Activated CD4-positive, alpha-beta memory T cell treated with anti-CD3 and anti-CD28 coated beads, Interleukin-2, amount 10 ng/mL, durations not matched to agents 7 days and 5 days (primary cell): Measurements from ENCODE around the gene DUSP10. TPM values are rescaled to one million over a fixed set of nuclear protein-coding genes. Genes with fewer than 3 reads are reported as not detected.

Experiments used
- CTCF ChIA-PET: fragments of 350-600 bp; sonication (Branson Sonifier 250); formaldehyde crosslinking; loops from one replicate; lab custom pipeline; 2021; ENCODE audit warnings: antibody characterized with exemption, inconsistent platforms; lab: Charles Lee
- POLR2A ChIA-PET: fragments of 350-600 bp; sonication (Branson Sonifier 250); formaldehyde crosslinking; loops from one replicate; lab custom pipeline; 2021; ENCODE audit warnings: antibody characterized with exemption; lab: Charles Lee
- DNase-seq: peaks from one replicate; pipeline ENCODE4 v3.0.0-alpha.2; 2020
- H3K27ac Mint-ChIP-seq: one replicate; pipeline ENCODE4 v1.8.0; 2021; ENCODE audit warnings: mild to moderate bottlenecking, mixed read lengths
- H3K27me3 Mint-ChIP-seq: one replicate; pipeline ENCODE4 v1.8.0; 2021; ENCODE audit warnings: mixed read lengths
- H3K36me3 Mint-ChIP-seq: one replicate; pipeline ENCODE4 v1.8.0; 2021; ENCODE audit warnings: low read depth, mixed read lengths
- H3K4me1 Mint-ChIP-seq: one replicate; pipeline ENCODE4 v1.8.0; 2021; ENCODE audit warnings: mixed read lengths
- H3K4me3 Mint-ChIP-seq: one replicate; pipeline ENCODE4 v1.8.0; 2021; ENCODE audit warnings: mild to moderate bottlenecking, mixed read lengths
- H3K9me3 Mint-ChIP-seq: one replicate; pipeline ENCODE4 v1.8.0; 2021; ENCODE audit warnings: mixed read lengths
- total RNA-seq, 2 experiments: library from RNA; stranded (reverse); gene quantifications; one replicate each; pipeline ENCODE4 v1.2.3, GENCODE V29; 2021

DUSP10 gene
- total RNA-seq, 2 experiments from 2014 or later = 18.8 to 20.5 TPM

- no peak for DNase-seq
- H3K27ac Mint-ChIP-seq = no peak overlapping the region
- no peaks in the 10 kb centered on the region for H3K9me3 Mint-ChIP-seq
- peaks cover 24% of the 10 kb centered on the region for H3K4me1 Mint-ChIP-seq
- no peak overlapping the region for H3K4me3 Mint-ChIP-seq
- CTCF ChIA-PET = no interaction called here
- POLR2A ChIA-PET = no interaction called here
- H3K36me3 Mint-ChIP-seq = peaks cover 30% of the 10 kb centered on the region
- no peaks in the 10 kb centered on the region for H3K27me3 Mint-ChIP-seq
Measured at GRCh38 chr1:221696027-221696426, 45.9 kb downstream of the DUSP10 start.

DNA sequence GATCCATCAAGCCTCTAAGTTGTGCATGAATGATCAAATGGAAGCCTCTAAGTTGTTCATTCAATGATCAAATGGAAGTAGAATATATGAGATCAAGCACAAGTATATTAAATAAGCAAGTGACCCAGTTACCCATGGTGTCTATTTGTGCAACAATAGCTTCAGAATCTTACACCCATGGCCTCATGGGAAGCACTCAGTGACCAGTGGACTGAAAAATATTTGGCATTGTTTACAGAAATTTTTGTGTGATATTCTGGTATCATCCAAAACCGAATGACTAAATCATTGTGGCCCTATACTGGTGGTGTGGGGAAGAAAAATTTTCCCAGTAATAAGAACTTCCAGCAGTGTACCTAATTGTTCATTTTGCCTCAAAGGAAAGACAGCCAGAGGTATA is 46.6 kb downstream of the DUSP10 start:
- peaks cover 3% of the 10 kb centered on the region for H3K9me3 Mint-ChIP-seq
- CTCF ChIA-PET = no interaction called here
- no peaks in the 10 kb centered on the region for H3K27me3 Mint-ChIP-seq
- peaks cover 34% of the 10 kb centered on the region for H3K36me3 Mint-ChIP-seq
- no peak overlapping the region for H3K27ac Mint-ChIP-seq
- DNase-seq = no peak
- peaks cover 31% of the 10 kb centered on the region for H3K4me1 Mint-ChIP-seq
- H3K4me3 Mint-ChIP-seq = no peak overlapping the region
- POLR2A ChIA-PET = no interaction called here

DNA sequence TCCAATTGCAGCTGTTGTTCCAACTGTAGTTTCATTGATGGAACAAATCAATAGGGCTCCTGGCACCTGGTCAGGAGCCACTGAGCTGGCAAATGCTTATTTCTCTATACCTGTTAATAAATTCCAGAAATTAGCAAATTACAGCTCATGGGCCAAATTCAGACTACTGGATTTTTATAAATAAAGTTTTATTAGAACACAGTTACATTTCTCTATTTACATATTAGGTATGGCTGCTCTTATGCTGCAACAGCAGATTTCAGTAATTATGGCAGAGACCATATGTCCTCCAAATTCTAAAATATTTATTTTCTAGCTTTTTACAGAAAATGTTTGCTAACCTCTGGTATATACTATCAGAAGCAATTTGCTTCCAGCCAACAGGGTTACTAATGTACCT is 47.8 kb downstream of the DUSP10 start:
- Mint-ChIP-seq H3K27ac (no peak overlapping the region), H3K4me1 (peaks cover 40% of the 10 kb centered on the region), H3K36me3 (peaks cover 29% of the 10 kb centered on the region), H3K4me3 (no peak overlapping the region), H3K9me3 (peaks cover 3% of the 10 kb centered on the region), H3K27me3 (no peaks in the 10 kb centered on the region)
- ChIA-PET CTCF (no interaction called here), POLR2A (no interaction called here)
- no peak for DNase-seq

DNA sequence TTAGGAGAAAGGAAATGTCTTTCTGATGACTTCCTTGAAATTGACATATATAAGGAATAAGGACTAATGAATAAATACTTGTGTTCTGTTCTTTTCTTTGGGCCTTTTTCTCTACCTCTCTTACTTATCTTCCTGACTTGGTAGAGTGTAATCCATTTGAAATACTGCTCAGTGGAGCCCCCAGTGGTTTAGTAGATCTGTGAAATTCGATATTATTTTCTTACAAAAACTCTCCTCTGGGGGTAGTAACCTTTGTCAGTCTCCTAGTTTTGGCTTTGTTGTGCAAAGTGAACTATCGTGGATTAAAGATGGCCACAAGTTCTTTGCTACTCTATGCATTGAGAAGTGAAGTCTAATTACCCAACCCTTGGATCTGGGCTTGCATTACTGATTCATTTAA is 48.8 kb downstream of the DUSP10 start:
- no peak for DNase-seq
- H3K36me3 Mint-ChIP-seq = peaks cover 18% of the 10 kb centered on the region
- no peak overlapping the region for H3K27ac Mint-ChIP-seq
- H3K27me3 Mint-ChIP-seq = no peaks in the 10 kb centered on the region
- CTCF ChIA-PET = interaction anchor here (1.4 kb wide), 1 partner anchor 15 kb away, joined by 3 read pairs; no protein-coding TSS in a partner anchor
- POLR2A ChIA-PET = interaction anchor here (1.0 kb wide), 1 partner anchor 49 kb away, joined by 3 read pairs; the partner anchor contains the start of gene DUSP10
- no peak overlapping the region for H3K4me3 Mint-ChIP-seq
- H3K9me3 Mint-ChIP-seq = peaks cover 3% of the 10 kb centered on the region
- peaks cover 41% of the 10 kb centered on the region for H3K4me1 Mint-ChIP-seq

GRCh38 chr1:221692643-221693042 is 49.2 kb downstream of the DUSP10 start:
- peaks cover 3% of the 10 kb centered on the region for H3K9me3 Mint-ChIP-seq
- H3K36me3 Mint-ChIP-seq = peaks cover 14% of the 10 kb centered on the region
- H3K27me3 Mint-ChIP-seq = no peaks in the 10 kb centered on the region
- DNase-seq = no peak
- CTCF ChIA-PET = interaction anchor here (1.4 kb wide), 1 partner anchor 16 kb away, joined by 3 read pairs; no protein-coding TSS in a partner anchor
- H3K4me1 Mint-ChIP-seq = peaks cover 42% of the 10 kb centered on the region
- no peak overlapping the region for H3K4me3 Mint-ChIP-seq
- POLR2A ChIA-PET = interaction anchor here (0.8 to 1.0 kb wide), 3 partner anchors 13 to 49 kb away, joined by 3 to 4 read pairs (median 3); partner anchors contain the start of gene DUSP10
- H3K27ac Mint-ChIP-seq = no peak overlapping the region

GRCh38 chr1:221691261-221691660 is 50.6 kb downstream of the DUSP10 start:
- POLR2A ChIA-PET = interaction anchor here (1.0 to 4.8 kb wide), 3 partner anchors 16 to 51 kb away, joined by 3 to 33 read pairs (median 3); partner anchors contain the start of gene DUSP10
- DNase-seq = no peak
- CTCF ChIA-PET = interaction anchor here (0.7 to 1.3 kb wide), 4 partner anchors 16 to 243 kb away, joined by 3 read pairs; partner anchors contain the start of gene DUSP10
- H3K9me3 Mint-ChIP-seq = peaks cover 3% of the 10 kb centered on the region
- H3K27ac Mint-ChIP-seq = no peak overlapping the region
- H3K27me3 Mint-ChIP-seq = no peaks in the 10 kb centered on the region
- H3K36me3 Mint-ChIP-seq = peaks cover 6% of the 10 kb centered on the region
- H3K4me3 Mint-ChIP-seq = no peak overlapping the region
- peaks cover 42% of the 10 kb centered on the region for H3K4me1 Mint-ChIP-seq

DNA sequence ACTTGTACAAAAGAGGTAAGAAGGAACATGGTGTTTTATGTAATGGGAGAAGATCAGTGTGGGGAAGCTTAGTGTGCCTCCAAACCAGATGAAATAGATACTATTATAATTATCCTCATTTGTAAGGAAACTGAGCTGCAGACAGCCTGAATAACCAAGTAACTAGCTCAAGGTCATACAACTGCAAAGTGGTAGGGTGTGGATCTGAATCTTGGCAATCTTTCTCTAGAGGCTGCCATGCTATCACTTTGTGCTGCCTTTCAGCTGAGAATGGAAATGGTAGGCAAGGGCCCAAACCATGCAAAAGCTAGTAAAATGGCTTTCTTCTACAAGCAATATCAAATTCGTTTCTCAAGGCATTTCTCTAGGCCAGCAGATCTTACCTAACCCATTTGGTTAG is 51.0 kb downstream of the DUSP10 start:
- H3K27ac Mint-ChIP-seq = no peak overlapping the region
- ChIA-PET POLR2A (interaction anchor here (1.0 to 4.8 kb wide), 3 partner anchors 17 to 51 kb away, joined by 3 to 33 read pairs (median 3); partner anchors contain the start of gene DUSP10), CTCF (interaction anchor here (0.7 to 1.3 kb wide), 4 partner anchors 17 to 243 kb away, joined by 3 read pairs; partner anchors contain the start of gene DUSP10)
- DNase-seq = no peak
- H3K4me3 Mint-ChIP-seq = no peak overlapping the region
- H3K4me1 Mint-ChIP-seq = peaks cover 42% of the 10 kb centered on the region
- no peaks in the 10 kb centered on the region for H3K27me3 Mint-ChIP-seq
- H3K36me3 Mint-ChIP-seq = peaks cover 6% of the 10 kb centered on the region
- H3K9me3 Mint-ChIP-seq = peaks cover 3% of the 10 kb centered on the region

DNA sequence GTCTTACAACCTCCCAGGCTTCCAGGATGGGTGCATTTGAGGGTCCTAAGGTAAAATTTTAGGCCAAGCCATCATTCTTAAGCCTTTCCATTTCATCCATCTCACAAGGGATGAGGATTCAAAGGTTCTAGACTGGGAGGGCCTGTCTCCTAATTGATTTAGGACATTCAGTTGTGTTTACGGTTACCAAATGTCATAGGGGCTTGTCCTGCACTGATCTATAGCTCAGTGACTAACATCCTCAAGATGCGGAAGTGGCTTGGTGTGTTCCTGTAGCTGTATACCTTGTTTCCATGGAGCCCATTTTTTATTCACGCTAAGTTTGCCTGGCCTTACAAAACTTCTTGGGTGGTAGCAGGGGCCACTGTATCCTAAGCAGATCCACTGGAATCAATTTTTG is 52.8 kb downstream of the DUSP10 start:
- peak overlapping the region; percentile 22 for H3K27ac Mint-ChIP-seq
- peaks cover 6% of the 10 kb centered on the region for H3K36me3 Mint-ChIP-seq
- H3K9me3 Mint-ChIP-seq = peaks cover 3% of the 10 kb centered on the region
- no peak for DNase-seq
- H3K4me1 Mint-ChIP-seq = peaks cover 42% of the 10 kb centered on the region
- H3K27me3 Mint-ChIP-seq = no peaks in the 10 kb centered on the region
- POLR2A ChIA-PET = interaction anchor here (4.8 kb wide), 1 partner anchor 53 kb away, joined by 33 read pairs; the partner anchor contains the start of gene DUSP10
- H3K4me3 Mint-ChIP-seq = no peak overlapping the region
- CTCF ChIA-PET = interaction anchor here (0.6 kb wide), 1 partner anchor 53 kb away, joined by 3 read pairs; the partner anchor contains the start of gene DUSP10

- peaks cover 6% of the 10 kb centered on the region for H3K36me3 Mint-ChIP-seq
- H3K4me3 Mint-ChIP-seq = no peak overlapping the region
- DNase-seq = no peak
- H3K4me1 Mint-ChIP-seq = peaks cover 42% of the 10 kb centered on the region
- no peaks in the 10 kb centered on the region for H3K27me3 Mint-ChIP-seq
- H3K27ac Mint-ChIP-seq = peak overlapping the region; percentile 22
- H3K9me3 Mint-ChIP-seq = peaks cover 3% of the 10 kb centered on the region
- ChIA-PET CTCF (interaction anchor here (1.0 kb wide), 1 partner anchor 53 kb away, joined by 3 read pairs; the partner anchor contains the start of gene DUSP10), POLR2A (interaction anchor here (4.8 kb wide), 1 partner anchor 54 kb away, joined by 33 read pairs; the partner anchor contains the start of gene DUSP10)
Measured at GRCh38 chr1:221688488-221688843, 53.4 kb downstream of the DUSP10 start.

- no peaks in the 10 kb centered on the region for H3K27me3 Mint-ChIP-seq
- H3K4me3 Mint-ChIP-seq = no peak overlapping the region
- ChIA-PET CTCF (interaction anchor here (1.0 kb wide), 1 partner anchor 54 kb away, joined by 3 read pairs; the partner anchor contains the start of gene DUSP10), POLR2A (interaction anchor here (4.8 kb wide), 1 partner anchor 54 kb away, joined by 33 read pairs; the partner anchor contains the start of gene DUSP10)
- H3K27ac Mint-ChIP-seq = no peak overlapping the region
- no peak for DNase-seq
- peaks cover 3% of the 10 kb centered on the region for H3K9me3 Mint-ChIP-seq
- H3K4me1 Mint-ChIP-seq = peaks cover 42% of the 10 kb centered on the region
- H3K36me3 Mint-ChIP-seq = peaks cover 3% of the 10 kb centered on the region
Measured at GRCh38 chr1:221687836-221688487, 53.9 kb downstream of the DUSP10 start.

DNA sequence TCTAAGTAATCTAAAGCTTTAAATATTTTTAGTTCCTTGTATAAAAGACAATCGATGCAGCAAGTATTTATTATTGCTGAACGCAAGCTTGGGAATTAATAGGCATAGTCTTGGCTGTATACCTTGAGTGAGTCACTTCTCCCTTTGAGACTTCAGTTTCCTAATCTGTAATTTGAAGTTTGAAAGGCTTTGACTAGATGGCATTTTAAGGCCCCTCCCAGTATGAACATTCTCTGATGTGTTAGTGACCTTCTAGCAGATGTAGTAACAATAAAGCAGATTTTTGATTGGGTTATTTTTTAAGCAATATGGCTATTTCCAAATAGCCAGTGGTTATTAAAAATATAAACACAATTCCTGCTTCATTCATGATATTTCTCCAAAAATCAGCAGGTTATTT is 58.2 kb downstream of the DUSP10 start:
- Mint-ChIP-seq H3K27me3 (no peaks in the 10 kb centered on the region), H3K36me3 (no peaks in the 10 kb centered on the region), H3K4me1 (peaks cover 8% of the 10 kb centered on the region), H3K27ac (no peak overlapping the region), H3K4me3 (no peak overlapping the region), H3K9me3 (peaks cover 8% of the 10 kb centered on the region)
- no peak for DNase-seq
- POLR2A ChIA-PET = no interaction called here
- CTCF ChIA-PET = no interaction called here

DNA sequence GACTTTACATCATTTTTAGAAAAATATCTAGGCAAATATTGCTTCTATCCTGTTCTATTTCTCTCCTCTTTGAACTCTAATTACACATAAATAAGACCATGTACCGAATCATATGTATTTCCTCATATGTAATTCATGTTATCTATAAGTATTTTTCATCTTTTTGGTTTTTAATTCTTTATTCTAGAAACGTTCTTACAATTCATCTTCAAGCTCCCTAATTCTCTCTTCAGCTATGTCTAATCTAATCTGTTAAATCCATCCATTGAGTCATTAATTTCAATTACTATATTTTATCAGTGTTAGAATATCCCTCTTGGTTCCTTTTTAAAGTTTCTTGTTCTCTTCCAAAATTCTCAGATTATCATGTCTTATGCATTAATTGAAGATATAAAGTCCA is 61.8 kb downstream of the DUSP10 start:
- DNase-seq = no peak
- no peaks in the 10 kb centered on the region for H3K27me3 Mint-ChIP-seq
- no peak overlapping the region for H3K4me3 Mint-ChIP-seq
- H3K4me1 Mint-ChIP-seq = peaks cover 7% of the 10 kb centered on the region
- CTCF ChIA-PET = no interaction called here
- peaks cover 8% of the 10 kb centered on the region for H3K9me3 Mint-ChIP-seq
- H3K36me3 Mint-ChIP-seq = no peaks in the 10 kb centered on the region
- POLR2A ChIA-PET = no interaction called here
- H3K27ac Mint-ChIP-seq = no peak overlapping the region

GRCh38 chr1:221678014-221678413 is 63.9 kb downstream of the DUSP10 start:
- ChIA-PET POLR2A (interaction anchor here (1.3 to 2.0 kb wide), 2 partner anchors 25 to 64 kb away, joined by 4 to 10 read pairs; partner anchors contain the start of gene DUSP10), CTCF (no interaction called here)
- H3K36me3 Mint-ChIP-seq = no peaks in the 10 kb centered on the region
- DNase-seq = no peak
- H3K4me3 Mint-ChIP-seq = no peak overlapping the region
- no peak overlapping the region for H3K27ac Mint-ChIP-seq
- H3K27me3 Mint-ChIP-seq = no peaks in the 10 kb centered on the region
- peaks cover 8% of the 10 kb centered on the region for H3K9me3 Mint-ChIP-seq
- H3K4me1 Mint-ChIP-seq = peaks cover 7% of the 10 kb centered on the region
